Esophagus squamous epithelium (tissue), 4 donors: ENCODE results near the gene PLCB1.

ENCODE experiments used
- POLR2A ChIP-seq, 4 donors: fragments of 450-650 bp; IDR thresholded peaks; one replicate each; pipeline ENCODE4 v1.6.1; 2017; ENCODE audit warnings: antibody characterized with exemption in 4 of 4, mild to moderate bottlenecking in 4 of 4, moderate library complexity in 3 of 4
- TF ChIP-seq, protein P1 (sequence below), 6 experiments: fragments of 450-650 bp in 4 of 6; fragments of 200-600 bp in 2 of 6; sonication (generic) in 2 of 6; IDR thresholded peaks; one replicate each; pipeline ENCODE4 v1.5.1; 2016 to 2019; ENCODE audit warnings: antibody characterized with exemption in 6 of 6, mild to moderate bottlenecking in 4 of 6, moderate library complexity in 4 of 6

DNA sequence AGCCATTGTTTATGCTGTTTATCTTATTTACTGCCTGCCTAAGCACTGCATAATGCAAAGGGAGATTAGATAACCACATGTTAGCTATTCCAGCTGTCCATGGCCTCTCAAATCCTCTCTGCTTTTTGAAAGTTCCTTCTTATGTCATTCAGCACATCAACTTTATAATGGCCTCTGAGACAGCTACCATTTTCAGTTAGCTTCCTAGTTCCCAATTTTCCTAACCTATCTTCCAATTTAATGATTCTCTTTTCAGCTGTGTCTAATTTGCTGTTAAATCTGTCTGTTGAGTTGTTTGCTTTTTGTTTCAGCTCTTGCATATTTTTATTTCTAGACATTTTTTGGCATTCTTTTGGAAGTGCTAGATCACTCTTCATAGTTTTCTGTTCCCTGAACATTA, 763.4 kb downstream of the PLCB1 start:
- TF ChIP-seq, protein P1, sequence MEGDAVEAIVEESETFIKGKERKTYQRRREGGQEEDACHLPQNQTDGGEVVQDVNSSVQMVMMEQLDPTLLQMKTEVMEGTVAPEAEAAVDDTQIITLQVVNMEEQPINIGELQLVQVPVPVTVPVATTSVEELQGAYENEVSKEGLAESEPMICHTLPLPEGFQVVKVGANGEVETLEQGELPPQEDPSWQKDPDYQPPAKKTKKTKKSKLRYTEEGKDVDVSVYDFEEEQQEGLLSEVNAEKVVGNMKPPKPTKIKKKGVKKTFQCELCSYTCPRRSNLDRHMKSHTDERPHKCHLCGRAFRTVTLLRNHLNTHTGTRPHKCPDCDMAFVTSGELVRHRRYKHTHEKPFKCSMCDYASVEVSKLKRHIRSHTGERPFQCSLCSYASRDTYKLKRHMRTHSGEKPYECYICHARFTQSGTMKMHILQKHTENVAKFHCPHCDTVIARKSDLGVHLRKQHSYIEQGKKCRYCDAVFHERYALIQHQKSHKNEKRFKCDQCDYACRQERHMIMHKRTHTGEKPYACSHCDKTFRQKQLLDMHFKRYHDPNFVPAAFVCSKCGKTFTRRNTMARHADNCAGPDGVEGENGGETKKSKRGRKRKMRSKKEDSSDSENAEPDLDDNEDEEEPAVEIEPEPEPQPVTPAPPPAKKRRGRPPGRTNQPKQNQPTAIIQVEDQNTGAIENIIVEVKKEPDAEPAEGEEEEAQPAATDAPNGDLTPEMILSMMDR (IDR thresholded peaks at IDR 0.05): no peak
- TF ChIP-seq POLR2A (IDR thresholded peaks at IDR 0.05): no peak
